Natural killer cell (primary cell): Measurements from ENCODE around the gene SCD5. TPM values are rescaled to one million over a fixed set of nuclear protein-coding genes. Genes with fewer than 3 reads are reported as not detected.

Source experiments
- ATAC-seq, 3 donors: fragments of 150-1000 bp in 2 of 3; fragments of 200-7000 bp in 1 of 3; cut with Tn5 transposase; 1 replicate in 1 of 3; 2 replicates in 2 of 3; pipeline ENCODE4 v1.10.0; 2021; ENCODE audit warnings: mild to moderate bottlenecking in 2 of 3, moderate library complexity in 2 of 3
- DNase-seq, 2 donors: peaks; one replicate each; pipeline versions ENCODE4 v3.0.0 to v3.0.0-alpha.2; 2013 to 2021; ENCODE audit warnings: mixed read lengths in 1 of 2
- H3K27ac ChIP-seq: one replicate; pipeline ENCODE4 v1.5.1; 2013; ENCODE audit warnings: mild to moderate bottlenecking, low read length
- H3K27me3 ChIP-seq: one replicate; pipeline ENCODE4 v1.6.1; 2013; ENCODE audit warnings: low read length; ENCODE audit not compliant: control insufficient read depth, insufficient read depth
- H3K36me3 ChIP-seq: one replicate; pipeline ENCODE4 v1.6.1; 2013; ENCODE audit warnings: low read length; ENCODE audit not compliant: control insufficient read depth, insufficient read depth
- H3K4me1 ChIP-seq: one replicate; pipeline ENCODE4 v1.6.1; 2013; ENCODE audit warnings: low read length; ENCODE audit not compliant: control insufficient read depth, insufficient read depth
- H3K4me3 ChIP-seq: one replicate; pipeline ENCODE4 v1.5.1; 2013; ENCODE audit warnings: low read length
- H3K9me3 ChIP-seq: one replicate; pipeline ENCODE4 v1.6.1; 2013; ENCODE audit warnings: low read length; ENCODE audit not compliant: control insufficient read depth, insufficient read depth
- H3K27ac Mint-ChIP-seq, 2 donors: one replicate each; pipeline ENCODE4 v1.8.0; 2022; ENCODE audit warnings: mild to moderate bottlenecking in 2 of 2, mixed read lengths in 2 of 2, moderate library complexity in 1 of 2
- H3K27me3 Mint-ChIP-seq, 2 donors: one replicate each; pipeline ENCODE4 v1.8.0; 2022; ENCODE audit warnings: low read depth in 2 of 2, mixed read lengths in 2 of 2
- H3K36me3 Mint-ChIP-seq: one replicate; pipeline ENCODE4 v1.8.0; 2022; ENCODE audit warnings: mixed read lengths
- H3K4me1 Mint-ChIP-seq, 2 donors: one replicate each; pipeline ENCODE4 v1.8.0; 2022; ENCODE audit warnings: mixed read lengths in 2 of 2
- H3K4me3 Mint-ChIP-seq: one replicate; pipeline ENCODE4 v1.8.0; 2022; ENCODE audit warnings: mild to moderate bottlenecking, moderate library complexity, mixed read lengths
- H3K9me3 Mint-ChIP-seq, 2 donors: one replicate each; pipeline ENCODE4 v1.8.0; 2022; ENCODE audit warnings: mixed read lengths in 2 of 2
- CTCF ChIP-seq: fragments of 200-600 bp; IDR thresholded peaks from one replicate; pipeline ENCODE4 v1.8.0; 2022; ENCODE audit warnings: antibody characterized with exemption
- WGBS: methylation state at CpG from one replicate; pipeline ENCODE4 v1.1.7; 2013; ENCODE audit warnings: missing lambda C conversion rate; ENCODE audit not compliant: insufficient coverage; 5-methylcytosine and 5-hydroxymethylcytosine counted together
- intact Hi-C: fragments of 100-400 bp; cut with micrococcal nuclease; formaldehyde crosslinking; loops from one replicate; pipeline ENCODE4 v1.14.2; 2022
- total RNA-seq, 4 donors: library from RNA; stranded (reverse); fragments of 120-200 nt in 1 of 4; gene quantifications; one replicate each; pipeline versions ENCODE4 v1.2.3 to v1.2.4, GENCODE V29; 2013 to 2022

The SCD5 gene
- total RNA-seq, 3 donors from 2014 or later (not counting 1 experiment from before 2014, with no cell fraction given): 8.9 to 11.6 (median 9.0) TPM

GRCh38 chr4:82741188-82741587 lies 57.4 kb downstream of the SCD5 start:
- no peaks in the 10 kb centered on the region for H3K27me3 Mint-ChIP-seq
- Histone ChIP-seq H3K9me3 (no peaks in the 10 kb centered on the region), H3K27ac (no peak overlapping the region), H3K4me3 (no peak overlapping the region), H3K36me3 (no peaks in the 10 kb centered on the region), H3K27me3 (no peaks in the 10 kb centered on the region), H3K4me1 (no peaks in the 10 kb centered on the region)
- intact Hi-C loops: no loop called here
- H3K27ac Mint-ChIP-seq: no peak overlapping the region
- no peaks in the 10 kb centered on the region for H3K36me3 Mint-ChIP-seq
- DNase-seq (no peak), ATAC-seq (no peak)
- no peaks in the 10 kb centered on the region for H3K9me3 Mint-ChIP-seq
- H3K4me3 Mint-ChIP-seq: no peak overlapping the region
- TF ChIP-seq CTCF: no peak
- H3K4me1 Mint-ChIP-seq: peaks cover 0 to 11% of the 10 kb centered on the region in 2 donors
- WGBS: 92% methylated on average over 5 of the region's 5 CpGs

GRCh38 chr4:82739287-82740190 lies 59.1 kb downstream of the SCD5 start:
- peak; percentile 81 for TF ChIP-seq CTCF
- peak; percentile 86 to 100 (median 99) for ATAC-seq
- Histone ChIP-seq H3K9me3 (no peaks in the 10 kb centered on the region), H3K27ac (no peak overlapping the region), H3K4me1 (no peaks in the 10 kb centered on the region), H3K4me3 (no peak overlapping the region), H3K27me3 (no peaks in the 10 kb centered on the region), H3K36me3 (no peaks in the 10 kb centered on the region)
- Mint-ChIP-seq H3K4me1 (peaks cover 0 to 11% of the 10 kb centered on the region in 2 donors), H3K4me3 (no peak overlapping the region), H3K27ac (no peak overlapping the region), H3K36me3 (no peaks in the 10 kb centered on the region), H3K27me3 (no peaks in the 10 kb centered on the region), H3K9me3 (no peaks in the 10 kb centered on the region)
- WGBS: 71% methylated on average over 23 of the region's 23 CpGs
- peak; percentile 54 to 61 for DNase-seq
- intact Hi-C loops: no loop called here

GRCh38 chr4:82737354-82737753 lies 61.2 kb downstream of the SCD5 start:
- intact Hi-C loops: no loop called here
- no peaks in the 10 kb centered on the region for H3K9me3 ChIP-seq
- no peaks in the 10 kb centered on the region for H3K36me3 ChIP-seq
- no peak for ATAC-seq
- Mint-ChIP-seq H3K4me3 (no peak overlapping the region), H3K36me3 (no peaks in the 10 kb centered on the region), H3K27ac (no peak overlapping the region), H3K9me3 (no peaks in the 10 kb centered on the region), H3K27me3 (no peaks in the 10 kb centered on the region), H3K4me1 (peaks cover 10 to 11% of the 10 kb centered on the region in 2 donors)
- DNase-seq: no peak
- no peak for TF ChIP-seq CTCF
- no peaks in the 10 kb centered on the region for H3K27me3 ChIP-seq
- no peak overlapping the region for H3K27ac ChIP-seq
- no peak overlapping the region for H3K4me3 ChIP-seq
- no peaks in the 10 kb centered on the region for H3K4me1 ChIP-seq
